Activated T-cell treated with anti-CD3 and anti-CD28 coated beads, Interleukin-2, amount 50 U/mL, for 4 hours (primary cell): ENCODE data around the gene RAD1. TPM values are rescaled to one million over a fixed set of nuclear protein-coding genes. Genes with fewer than 3 reads are reported as not detected.
A peak's percentile ranks its signal among the peaks of the same experiment; 100 is the strongest.

ENCODE experiments used
- ATAC-seq, 2 donors: fragments of 200-7000 bp; cut with Tn5 transposase; one replicate each; pipeline ENCODE4 v1.10.0; 2021
- DNase-seq: peaks from one replicate; pipeline ENCODE4 v3.0.0-alpha.2; 2020
- H3K27me3 Mint-ChIP-seq: one replicate; pipeline ENCODE4 v1.8.0; 2021; ENCODE audit warnings: low read depth, mixed read lengths
- H3K36me3 Mint-ChIP-seq: one replicate; pipeline ENCODE4 v1.8.0; 2022; ENCODE audit warnings: mixed read lengths; ENCODE audit not compliant: insufficient read depth
- H3K4me1 Mint-ChIP-seq: one replicate; pipeline ENCODE4 v1.8.0; 2021; ENCODE audit warnings: low read depth, mixed read lengths
- H3K4me3 Mint-ChIP-seq: one replicate; pipeline ENCODE4 v1.8.0; 2021; ENCODE audit warnings: mild to moderate bottlenecking, moderate library complexity, mixed read lengths
- H3K9me3 Mint-ChIP-seq: one replicate; pipeline ENCODE4 v1.8.0; 2021; ENCODE audit warnings: mixed read lengths
- total RNA-seq, 3 donors: library from RNA; stranded (reverse); gene quantifications; one replicate each; pipeline ENCODE4 v1.2.1, GENCODE V29; 2021

The RAD1 gene
- total RNA-seq, 3 donors from 2014 or later = 45.3 to 50.1 (median 49.6) TPM

DNA sequence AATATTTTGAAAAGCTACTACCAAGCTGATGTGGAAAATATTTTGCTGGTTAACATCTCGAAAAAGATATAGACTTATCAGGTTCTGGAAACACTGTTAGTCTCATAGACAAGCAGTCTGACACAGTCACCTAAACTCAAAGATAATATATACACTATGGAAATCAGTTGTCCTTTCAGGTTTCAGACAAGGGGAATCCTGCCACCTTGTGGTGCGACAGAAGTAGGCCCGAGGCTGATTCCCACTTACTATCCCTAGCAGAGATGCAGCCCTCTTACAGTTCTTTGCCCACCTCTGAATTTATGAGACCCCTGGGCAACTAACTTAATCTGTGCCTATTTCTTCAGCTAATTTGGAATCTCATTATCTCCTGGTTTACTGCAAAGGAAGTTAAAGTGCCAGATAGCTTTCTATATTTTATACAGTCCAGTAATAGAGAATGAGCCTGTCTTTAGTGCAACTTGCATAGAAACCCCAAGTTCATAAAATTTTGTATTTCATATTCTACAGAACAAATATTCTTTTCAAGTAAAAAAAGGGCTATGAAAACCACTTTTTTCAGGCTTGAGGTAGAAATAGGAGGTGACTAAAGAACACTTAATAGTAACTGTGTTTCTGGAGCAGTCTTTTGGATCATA, 16.9 kb downstream of the RAD1 start:
- H3K4me1 Mint-ChIP-seq = no peaks in the 10 kb centered on the region
- H3K27me3 Mint-ChIP-seq = no peaks in the 10 kb centered on the region
- H3K36me3 Mint-ChIP-seq = peaks cover 4% of the 10 kb centered on the region
- no peaks in the 10 kb centered on the region for H3K9me3 Mint-ChIP-seq
- ATAC-seq = peak; percentile 72 to 79
- DNase-seq = peak; percentile 51
- H3K4me3 Mint-ChIP-seq = no peak overlapping the region

DNA sequence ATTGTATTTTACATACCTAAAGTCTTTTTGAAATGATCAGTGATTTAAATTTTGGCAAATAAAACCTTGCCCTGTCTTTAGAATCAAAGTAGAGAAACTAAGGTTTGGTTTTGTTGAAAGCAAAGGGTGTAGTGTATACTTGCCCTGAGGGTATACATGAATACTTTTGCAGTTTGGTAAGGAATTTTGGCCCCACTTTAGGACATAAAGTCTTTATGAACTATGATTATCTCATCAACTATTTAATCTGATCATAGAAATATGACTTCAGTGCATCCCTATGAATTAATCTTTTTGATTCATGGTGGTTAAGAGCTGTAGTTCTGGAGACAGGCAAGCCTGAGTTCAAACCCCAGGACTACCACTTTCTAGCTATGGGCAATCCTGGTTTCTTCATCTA, 17.7 kb downstream of the RAD1 start:
- DNase-seq (no peak), ATAC-seq (no peak)
- Mint-ChIP-seq H3K36me3 (peaks cover 2% of the 10 kb centered on the region), H3K4me1 (no peaks in the 10 kb centered on the region), H3K4me3 (no peak overlapping the region), H3K9me3 (no peaks in the 10 kb centered on the region), H3K27me3 (no peaks in the 10 kb centered on the region)

DNA sequence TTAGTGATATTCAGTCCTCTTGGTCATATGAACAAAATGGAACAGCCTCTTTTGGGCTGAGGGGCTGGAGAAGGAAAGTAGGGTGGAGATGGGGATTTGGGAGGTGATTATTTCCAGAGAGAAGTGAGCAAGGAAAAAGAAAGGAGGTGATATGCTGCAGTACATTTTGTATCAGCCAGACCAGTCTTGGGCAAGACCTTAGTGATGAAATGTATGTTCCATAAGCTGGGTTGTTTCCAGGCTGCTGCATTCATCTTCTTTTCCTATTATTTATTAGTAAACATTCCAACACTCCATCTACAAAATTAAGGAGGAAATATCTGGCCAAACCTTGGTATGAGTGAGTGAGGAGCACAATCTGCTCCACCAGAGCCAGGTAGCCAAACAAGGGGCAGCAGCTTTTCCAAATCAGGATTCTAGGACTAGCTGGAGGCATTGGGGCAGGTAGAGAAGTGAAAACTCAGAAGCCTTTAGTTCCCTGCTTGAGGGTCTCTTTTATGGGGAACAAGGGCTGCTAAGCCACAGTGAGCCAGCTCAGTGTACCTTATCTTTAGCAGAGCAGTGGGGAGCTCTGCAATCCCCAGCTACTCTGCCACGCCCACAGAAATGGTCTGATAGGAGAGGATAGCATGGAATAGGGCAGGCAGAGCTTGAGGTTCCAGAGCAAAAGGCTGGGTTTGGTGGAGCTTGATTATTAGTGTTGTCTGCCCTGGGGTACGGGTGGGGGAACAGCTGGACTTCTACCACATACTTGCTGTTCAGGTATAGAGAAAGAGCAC, 19.5 kb downstream of the RAD1 start:
- Mint-ChIP-seq H3K27me3 (no peaks in the 10 kb centered on the region), H3K4me3 (no peak overlapping the region), H3K9me3 (no peaks in the 10 kb centered on the region), H3K4me1 (no peaks in the 10 kb centered on the region), H3K36me3 (peaks cover 2% of the 10 kb centered on the region)
- ATAC-seq (no peak), DNase-seq (no peak)

DNA sequence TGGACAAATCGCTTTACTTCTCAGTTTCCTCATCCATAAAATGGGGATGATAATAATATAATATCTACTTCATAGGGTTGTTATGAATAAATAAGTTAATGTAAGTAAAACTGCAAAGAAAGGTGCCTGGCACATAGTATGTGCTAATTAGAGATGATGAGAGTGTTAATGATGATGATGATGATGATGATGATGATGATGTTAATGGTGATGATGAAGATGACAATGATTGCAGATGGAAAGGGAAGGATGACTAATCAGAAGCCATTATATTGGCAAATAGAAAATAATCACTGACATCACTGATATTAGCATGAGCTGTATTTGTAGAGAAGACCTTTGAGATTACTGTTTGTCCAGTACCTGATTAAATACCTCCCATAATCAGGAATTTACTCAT, 20.6 kb downstream of the RAD1 start:
- no peaks in the 10 kb centered on the region for H3K9me3 Mint-ChIP-seq
- no peaks in the 10 kb centered on the region for H3K4me1 Mint-ChIP-seq
- no peaks in the 10 kb centered on the region for H3K27me3 Mint-ChIP-seq
- H3K36me3 Mint-ChIP-seq = peaks cover 2% of the 10 kb centered on the region
- DNase-seq (no peak), ATAC-seq (no peak)
- H3K4me3 Mint-ChIP-seq = no peak overlapping the region

DNA sequence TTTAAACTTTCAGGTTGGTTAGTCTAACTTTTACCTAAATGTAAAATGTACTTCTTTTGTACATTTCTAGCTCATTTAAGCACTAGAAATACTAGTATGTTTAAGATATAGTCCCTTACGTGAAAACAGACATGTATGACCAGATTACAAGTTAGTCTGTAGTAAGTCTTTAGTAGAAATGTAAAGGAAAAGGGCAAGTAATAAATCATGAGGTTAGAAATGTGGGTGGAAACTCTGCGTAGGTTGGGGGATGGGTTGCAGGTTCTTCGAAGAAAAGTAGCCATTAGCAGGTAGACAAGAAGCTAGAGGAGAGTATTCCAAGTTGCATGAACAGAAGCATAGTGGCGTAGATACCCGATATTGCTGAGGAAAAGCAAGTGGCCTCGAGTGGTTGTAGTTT, 22.9 kb downstream of the RAD1 start:
- peaks cover 2% of the 10 kb centered on the region for H3K36me3 Mint-ChIP-seq
- no peak for DNase-seq
- no peak overlapping the region for H3K4me3 Mint-ChIP-seq
- H3K27me3 Mint-ChIP-seq = no peaks in the 10 kb centered on the region
- H3K9me3 Mint-ChIP-seq = no peaks in the 10 kb centered on the region
- no peak for ATAC-seq
- no peaks in the 10 kb centered on the region for H3K4me1 Mint-ChIP-seq

DNA sequence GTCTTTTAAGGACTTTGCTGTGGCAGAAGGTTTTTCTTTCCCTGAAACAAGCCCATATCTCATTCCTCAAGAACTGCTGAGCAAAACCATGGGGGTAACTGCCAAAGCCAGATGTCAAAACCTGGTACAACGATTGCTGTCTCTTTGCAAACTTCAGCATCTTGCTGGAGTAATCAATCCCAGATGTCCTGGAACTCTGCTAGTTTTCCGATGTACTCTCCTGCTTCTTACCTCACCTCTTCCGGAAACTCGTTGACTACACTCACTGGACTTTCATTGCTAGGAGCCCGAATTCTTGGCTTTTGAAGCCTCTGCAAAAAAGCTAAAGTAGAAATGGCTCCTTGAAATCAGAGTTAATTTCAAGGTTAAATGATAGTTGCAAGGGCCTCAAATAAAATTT, 23.3 kb downstream of the RAD1 start:
- no peak for ATAC-seq
- DNase-seq = no peak
- Mint-ChIP-seq H3K9me3 (no peaks in the 10 kb centered on the region), H3K4me3 (no peak overlapping the region), H3K4me1 (no peaks in the 10 kb centered on the region), H3K36me3 (peaks cover 2% of the 10 kb centered on the region), H3K27me3 (no peaks in the 10 kb centered on the region)

DNA sequence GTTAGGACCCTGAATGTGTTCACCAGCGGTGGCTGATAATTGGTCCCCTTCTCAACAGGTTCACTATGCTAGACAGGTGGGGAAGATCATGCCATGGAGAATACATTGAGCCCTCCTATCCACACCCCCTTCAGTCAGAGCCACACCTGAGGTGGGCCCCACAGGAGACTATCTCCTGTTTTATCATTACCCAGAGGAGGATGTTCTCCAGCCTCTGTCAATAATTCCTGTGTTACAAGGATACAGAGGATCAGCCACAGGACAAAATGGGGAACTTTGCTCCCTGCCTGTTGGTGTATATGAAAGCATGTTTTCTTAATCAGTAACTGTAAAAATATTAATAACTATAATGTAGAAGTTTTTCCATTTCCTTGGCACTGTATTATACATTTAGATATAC, 25.9 kb downstream of the RAD1 start:
- ATAC-seq (no peak), DNase-seq (no peak)
- H3K36me3 Mint-ChIP-seq = no peaks in the 10 kb centered on the region
- no peaks in the 10 kb centered on the region for H3K9me3 Mint-ChIP-seq
- H3K4me1 Mint-ChIP-seq = no peaks in the 10 kb centered on the region
- H3K4me3 Mint-ChIP-seq = no peak overlapping the region
- H3K27me3 Mint-ChIP-seq = no peaks in the 10 kb centered on the region

DNA sequence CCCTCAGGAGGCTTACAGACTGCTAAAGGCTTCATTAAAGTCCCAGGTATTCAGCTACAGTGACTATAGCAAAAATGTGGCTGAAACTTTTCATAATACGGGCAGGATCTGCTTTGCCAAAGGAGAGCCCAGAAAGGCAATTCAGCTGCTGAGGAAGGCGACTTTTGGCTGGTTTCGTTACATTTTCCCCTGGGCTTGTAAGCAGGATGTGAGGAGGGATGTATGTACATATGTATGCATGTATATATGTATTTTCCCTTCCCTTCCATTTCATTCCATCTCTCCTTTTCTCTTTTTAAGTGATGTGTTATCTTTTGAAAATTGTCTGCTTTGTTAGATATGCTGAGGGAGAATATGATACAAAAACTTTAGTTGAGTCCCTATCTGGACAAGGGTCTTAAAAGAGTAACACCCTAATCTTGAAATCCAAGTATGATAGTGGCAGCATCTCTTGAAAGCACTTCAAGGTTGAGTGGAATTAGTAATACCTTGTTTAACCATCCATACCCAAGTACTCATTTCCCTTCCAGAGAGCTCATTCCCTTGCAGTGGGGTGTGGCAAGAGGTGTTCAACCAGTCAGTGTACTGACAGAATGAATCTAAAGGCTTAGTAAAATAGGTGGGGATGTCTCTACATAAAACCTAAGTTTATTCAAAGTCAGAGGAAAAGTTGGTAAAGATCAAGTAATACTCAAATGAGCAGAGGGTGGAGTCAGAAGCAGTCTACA, 28.7 kb downstream of the RAD1 start:
- Mint-ChIP-seq H3K4me1 (no peaks in the 10 kb centered on the region), H3K27me3 (peaks cover 2% of the 10 kb centered on the region), H3K9me3 (no peaks in the 10 kb centered on the region), H3K36me3 (no peaks in the 10 kb centered on the region), H3K4me3 (no peak overlapping the region)
- DNase-seq = no peak
- no peak for ATAC-seq

DNA sequence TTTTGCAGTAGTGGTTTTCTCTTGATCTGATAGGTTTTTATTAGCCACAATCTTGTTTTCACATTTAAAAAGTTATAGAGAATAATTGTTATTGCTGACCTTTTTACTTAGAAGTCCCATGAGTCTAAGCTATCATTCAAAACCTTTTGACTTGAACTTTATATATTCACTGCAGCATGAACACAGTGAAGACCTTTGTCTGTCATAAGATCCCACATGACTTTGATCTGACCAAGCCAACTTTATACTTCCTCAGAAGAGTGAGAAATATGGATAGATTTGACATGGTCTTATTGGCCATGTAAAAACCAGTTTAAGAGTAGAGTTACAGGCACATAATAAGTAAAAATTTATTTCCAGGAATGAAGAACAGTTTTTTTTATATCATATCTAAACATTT, 34.1 kb downstream of the RAD1 start:
- H3K27me3 Mint-ChIP-seq = peaks cover 2% of the 10 kb centered on the region

DNA sequence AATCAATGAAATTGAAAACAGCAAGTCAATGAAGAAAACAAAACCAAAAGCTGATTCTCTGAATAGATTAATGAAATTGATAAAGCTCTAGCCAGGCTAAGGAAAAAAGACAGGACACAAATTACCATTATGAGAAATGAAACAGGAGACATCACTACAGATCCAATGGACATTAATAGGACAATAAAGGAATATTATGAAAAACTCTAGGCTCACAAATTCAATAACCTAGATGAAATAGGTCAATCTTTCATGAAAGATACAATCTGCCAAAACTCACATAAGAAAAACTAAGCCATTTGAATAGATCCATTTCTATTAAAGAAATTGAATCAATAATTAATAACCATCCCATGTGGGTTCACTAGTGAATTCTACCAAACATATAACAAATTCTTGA, 39.0 kb downstream of the RAD1 start:
- H3K27me3 Mint-ChIP-seq = peaks cover 2% of the 10 kb centered on the region
- no peaks in the 10 kb centered on the region for H3K36me3 Mint-ChIP-seq
- H3K9me3 Mint-ChIP-seq = peaks cover 12% of the 10 kb centered on the region
- no peaks in the 10 kb centered on the region for H3K4me1 Mint-ChIP-seq
- no peak overlapping the region for H3K4me3 Mint-ChIP-seq
- DNase-seq (no peak), ATAC-seq (no peak)

More for the DNA sequence above, 34.1 kb downstream of the RAD1 start:
- no peaks in the 10 kb centered on the region for H3K4me1 Mint-ChIP-seq
- peaks cover 3% of the 10 kb centered on the region for H3K9me3 Mint-ChIP-seq
- no peak overlapping the region for H3K4me3 Mint-ChIP-seq
- DNase-seq = no peak
- ATAC-seq = no peak
- H3K36me3 Mint-ChIP-seq = no peaks in the 10 kb centered on the region

DNA sequence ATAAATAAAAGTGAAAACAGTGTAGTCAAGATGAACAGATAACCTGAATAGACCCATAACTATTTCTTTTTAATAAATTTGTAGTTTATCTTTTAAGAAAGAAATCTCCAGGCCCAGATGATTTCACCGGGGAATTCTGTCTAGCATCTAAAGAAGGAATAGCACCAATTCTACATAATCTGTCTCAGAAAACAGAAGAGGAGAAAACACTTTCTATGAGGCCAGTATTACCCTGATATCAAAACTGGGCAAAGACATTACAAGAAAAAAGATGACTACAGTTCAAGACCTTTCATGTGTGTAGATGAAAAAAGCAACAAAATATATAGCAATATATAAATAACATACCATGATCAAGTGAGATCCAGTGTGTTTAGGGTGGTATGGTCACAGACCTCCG, 44.9 kb downstream of the RAD1 start:
- Mint-ChIP-seq H3K4me3 (no peak overlapping the region), H3K27me3 (peaks cover 2% of the 10 kb centered on the region), H3K36me3 (no peaks in the 10 kb centered on the region), H3K4me1 (no peaks in the 10 kb centered on the region), H3K9me3 (peaks cover under 1% of the 10 kb centered on the region)
- DNase-seq (no peak), ATAC-seq (no peak)

DNA sequence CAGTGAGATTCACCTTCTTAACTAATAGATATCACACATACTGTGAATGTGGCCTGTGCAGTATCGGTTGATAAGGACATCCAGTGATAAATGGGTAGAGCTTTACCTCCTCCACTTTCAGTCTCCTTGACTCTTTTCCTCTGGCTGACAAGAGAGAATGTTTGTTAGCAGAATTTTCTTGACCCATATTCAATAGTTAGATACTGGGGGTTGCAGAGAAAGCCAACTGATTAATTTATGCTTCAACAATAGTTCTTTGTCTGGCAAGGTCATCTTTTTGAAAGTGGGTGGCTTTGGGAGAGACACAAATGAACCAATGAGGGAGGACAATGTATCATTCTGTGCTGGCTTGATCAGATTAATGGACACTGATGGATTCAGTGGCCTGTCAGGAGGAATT, 46.0 kb downstream of the RAD1 start:
- Mint-ChIP-seq H3K4me1 (no peaks in the 10 kb centered on the region), H3K9me3 (no peaks in the 10 kb centered on the region), H3K36me3 (no peaks in the 10 kb centered on the region), H3K4me3 (no peak overlapping the region), H3K27me3 (peaks cover 2% of the 10 kb centered on the region)
- no peak for DNase-seq
- no peak for ATAC-seq

DNA sequence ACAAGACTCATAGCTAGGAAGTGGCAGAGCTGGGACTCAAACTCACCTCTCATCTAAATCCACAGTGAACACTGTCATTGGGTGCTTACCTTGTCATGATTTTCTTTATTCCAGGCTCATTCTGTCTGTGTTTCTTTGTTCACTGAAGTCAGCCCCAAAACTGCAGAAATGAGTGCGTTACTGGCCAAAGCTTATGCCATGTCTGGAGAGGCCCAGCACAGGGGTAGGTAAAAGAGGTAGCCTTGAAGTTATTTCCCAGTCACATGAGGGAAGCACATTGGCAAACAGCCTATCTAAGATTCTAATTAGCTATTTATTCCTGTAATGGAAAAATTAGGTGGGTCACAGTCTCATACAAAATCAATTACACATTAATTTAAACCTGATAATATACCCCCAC, 46.5 kb downstream of the RAD1 start:
- no peaks in the 10 kb centered on the region for H3K4me1 Mint-ChIP-seq
- no peaks in the 10 kb centered on the region for H3K27me3 Mint-ChIP-seq
- H3K36me3 Mint-ChIP-seq = no peaks in the 10 kb centered on the region
- ATAC-seq (no peak), DNase-seq (no peak)
- no peaks in the 10 kb centered on the region for H3K9me3 Mint-ChIP-seq
- H3K4me3 Mint-ChIP-seq = no peak overlapping the region

DNA sequence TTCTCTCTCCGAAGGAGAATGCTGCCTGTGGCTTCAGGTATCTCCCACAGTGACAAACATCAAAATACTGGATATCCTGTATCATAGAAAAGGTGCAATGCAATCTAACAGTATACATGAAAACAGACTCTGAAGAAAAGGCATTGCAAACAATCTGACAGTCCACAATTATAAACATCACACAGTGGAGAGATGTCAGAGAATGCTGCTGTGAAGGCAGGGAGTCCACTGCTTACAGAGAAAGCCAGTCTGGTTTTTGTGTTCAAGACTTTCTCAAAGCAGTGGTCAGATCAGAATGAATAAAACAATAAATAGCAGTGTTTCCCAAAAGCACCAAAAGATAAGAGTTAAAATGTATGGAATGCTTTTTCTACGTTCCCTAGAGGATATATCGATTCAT, 47.6 kb downstream of the RAD1 start:
- no peaks in the 10 kb centered on the region for H3K36me3 Mint-ChIP-seq
- no peak for ATAC-seq
- no peak overlapping the region for H3K4me3 Mint-ChIP-seq
- DNase-seq = no peak
- H3K9me3 Mint-ChIP-seq = no peaks in the 10 kb centered on the region
- H3K4me1 Mint-ChIP-seq = no peaks in the 10 kb centered on the region
- no peaks in the 10 kb centered on the region for H3K27me3 Mint-ChIP-seq

DNA sequence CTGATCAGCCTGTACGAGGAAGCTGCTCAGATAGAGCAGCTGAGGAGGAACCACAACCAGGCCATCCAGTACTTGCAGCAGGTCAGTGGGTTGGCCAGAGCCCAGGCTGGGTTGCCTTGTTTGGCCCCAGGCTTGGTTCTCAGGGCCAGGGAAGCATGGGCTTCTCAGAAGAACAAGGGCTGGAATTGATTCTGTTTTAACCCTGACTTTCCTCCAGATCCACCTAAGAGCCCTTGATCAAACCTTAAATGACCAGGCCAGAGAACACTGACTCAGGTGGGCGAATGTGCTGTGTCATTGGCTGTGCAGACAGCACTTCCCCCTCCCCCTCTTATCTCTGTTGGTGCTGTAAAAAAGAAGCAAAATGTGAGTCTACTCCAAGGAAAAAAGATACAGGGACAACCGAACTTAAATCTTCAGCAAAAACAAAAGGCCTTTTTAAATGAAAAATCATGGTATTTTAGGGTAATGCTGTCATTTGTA, 48.3 kb downstream of the RAD1 start:
- Mint-ChIP-seq H3K36me3 (no peaks in the 10 kb centered on the region), H3K27me3 (no peaks in the 10 kb centered on the region), H3K4me3 (no peak overlapping the region), H3K9me3 (no peaks in the 10 kb centered on the region), H3K4me1 (no peaks in the 10 kb centered on the region)
- ATAC-seq (no peak), DNase-seq (no peak)
